CD4-positive, alpha-beta memory T cell (primary cell): ENCODE results near the gene XKR7. TPM values are rescaled to one million over a fixed set of nuclear protein-coding genes. Genes with fewer than 3 reads are reported as not detected.
A peak's percentile ranks its signal among the peaks of the same experiment; 100 is the strongest.

Experiments used
- CTCF ChIA-PET: fragments of 350-600 bp; sonication (Branson Sonifier 250); formaldehyde crosslinking; loops from one replicate; lab custom pipeline; 2021; ENCODE audit warnings: inconsistent platforms; ENCODE audit not compliant: partially characterized antibody; lab: Charles Lee
- POLR2A ChIA-PET: fragments of 350-600 bp; sonication (Branson Sonifier 250); formaldehyde crosslinking; loops from one replicate; lab custom pipeline; 2021; ENCODE audit not compliant: partially characterized antibody; lab: Charles Lee
- DNase-seq, 5 donors: peaks; one replicate each; pipeline versions ENCODE4 v3.0.0 to v3.0.0-alpha.2; 2020 to 2022; ENCODE audit warnings: mixed read lengths in 1 of 5
- H3K27ac ChIP-seq: one replicate; pipeline ENCODE4 v1.7.0; 2013; ENCODE audit warnings: low read depth, low read length
- H3K27me3 ChIP-seq: 2 replicates; pipeline ENCODE4 v1.7.0; 2013; ENCODE audit warnings: mild to moderate bottlenecking, low read length, moderate library complexity; ENCODE audit not compliant: insufficient read depth
- H3K36me3 ChIP-seq: 2 replicates; pipeline ENCODE4 v1.7.0; 2013; ENCODE audit warnings: mild to moderate bottlenecking, low read length, moderate library complexity; ENCODE audit not compliant: insufficient read depth
- H3K4me1 ChIP-seq: 2 replicates; pipeline ENCODE4 v1.7.0; 2013; ENCODE audit warnings: mild to moderate bottlenecking, low read length, moderate library complexity; ENCODE audit not compliant: insufficient read depth
- H3K4me3 ChIP-seq, 2 donors: one replicate each; pipeline ENCODE4 v1.7.0; 2013; ENCODE audit warnings: low read length in 2 of 2, mild to moderate bottlenecking in 1 of 2
- H3K9me3 ChIP-seq, 2 donors: one replicate each; pipeline ENCODE4 v1.7.0; 2013; ENCODE audit warnings: low read length in 2 of 2, control low read depth in 1 of 2; ENCODE audit not compliant: control insufficient read depth in 1 of 2
- H3K27ac Mint-ChIP-seq, 7 donors: one replicate each; pipeline ENCODE4 v1.8.0; 2020 to 2021; ENCODE audit warnings: mixed read lengths in 7 of 7, mild to moderate bottlenecking in 6 of 7, inconsistent platforms in 3 of 7, moderate library complexity in 3 of 7
- H3K27me3 Mint-ChIP-seq, 2 donors: one replicate each; pipeline ENCODE4 v1.8.0; 2020 to 2021; ENCODE audit warnings: mixed read lengths in 2 of 2
- H3K36me3 Mint-ChIP-seq, 2 donors: one replicate each; pipeline ENCODE4 v1.8.0; 2020 to 2021; ENCODE audit warnings: mixed read lengths in 2 of 2, inconsistent platforms in 1 of 2, mild to moderate bottlenecking in 1 of 2
- H3K4me1 Mint-ChIP-seq, 4 donors: one replicate each; pipeline ENCODE4 v1.8.0; 2020 to 2021; ENCODE audit warnings: mixed read lengths in 4 of 4, mild to moderate bottlenecking in 1 of 4
- H3K4me3 Mint-ChIP-seq, 8 donors: one replicate each; pipeline ENCODE4 v1.8.0; 2020 to 2021; ENCODE audit warnings: mixed read lengths in 8 of 8, mild to moderate bottlenecking in 7 of 8, moderate library complexity in 6 of 8, inconsistent platforms in 3 of 8
- H3K9me3 Mint-ChIP-seq, 8 donors: one replicate each; pipeline ENCODE4 v1.8.0; 2020 to 2021; ENCODE audit warnings: mixed read lengths in 8 of 8, mild to moderate bottlenecking in 5 of 8, inconsistent platforms in 3 of 8, moderate library complexity in 1 of 8
- intact Hi-C: fragments of 100-400 bp; cut with micrococcal nuclease; formaldehyde crosslinking; loops from one replicate; pipeline ENCODE4 v1.15.1; 2023
- polyA plus RNA-seq, 2 donors: library from polyadenylated mRNA; unstranded; fragments of 300-500 nt; fragmentation: Illumina TruSeq; gene quantifications; one replicate each; pipeline ENCODE4 v1.2.3, GENCODE V29; 2021
- total RNA-seq, 2 experiments: library from RNA; stranded (reverse); gene quantifications; one replicate each; pipeline ENCODE4 v1.2.3, GENCODE V29; 2021

The XKR7 gene
- total and polyA plus RNA-seq, 4 experiments from 2014 or later = not detected

- no peaks in the 10 kb centered on the region for H3K9me3 ChIP-seq
- Mint-ChIP-seq H3K4me3 (no peak overlapping the region), H3K27ac (no peak overlapping the region), H3K36me3 (no peaks in the 10 kb centered on the region), H3K27me3 (peaks cover 14 to 28% of the 10 kb centered on the region in 2 donors), H3K9me3 (no peaks in the 10 kb centered on the region), H3K4me1 (no peaks in the 10 kb centered on the region)
- no peaks in the 10 kb centered on the region for H3K36me3 ChIP-seq
- H3K27me3 ChIP-seq = peaks cover 4% of the 10 kb centered on the region
- no peaks in the 10 kb centered on the region for H3K4me1 ChIP-seq
- H3K4me3 ChIP-seq = no peak overlapping the region
- no peak for DNase-seq
- no peak overlapping the region for H3K27ac ChIP-seq
- CTCF ChIA-PET = interaction anchor here (2.9 kb wide), 1 partner anchor 19 kb away, joined by 17 read pairs; no protein-coding TSS in a partner anchor
- POLR2A ChIA-PET = no interaction called here
- intact Hi-C loops = no loop called here
These were observed 44.3 kb downstream of the XKR7 start for GRCh38 chr20:32012159-32012688.

DNA sequence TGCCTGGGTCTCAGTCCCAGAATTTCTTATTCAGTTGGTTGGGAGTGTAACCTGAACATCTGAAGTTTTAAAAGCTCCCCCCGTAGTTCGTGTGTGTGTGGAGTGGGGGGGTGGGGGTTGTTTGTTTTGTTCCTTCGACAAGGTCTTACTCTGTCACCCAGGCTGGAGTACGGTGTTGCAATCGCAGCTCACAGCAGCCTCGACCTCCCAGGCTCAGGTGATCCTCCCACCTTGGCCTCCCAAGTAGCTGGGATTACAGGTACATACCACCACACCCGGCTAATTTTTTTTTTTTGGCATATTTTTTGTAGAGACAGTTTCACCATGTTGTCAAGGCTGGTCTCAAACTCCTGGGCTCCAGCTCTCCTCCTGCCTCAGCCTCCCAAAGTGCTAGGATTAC is 45.4 kb downstream of the XKR7 start:
- Histone ChIP-seq H3K27me3 (peaks cover 10% of the 10 kb centered on the region), H3K36me3 (no peaks in the 10 kb centered on the region), H3K27ac (no peak overlapping the region), H3K9me3 (no peaks in the 10 kb centered on the region), H3K4me1 (peaks cover 4% of the 10 kb centered on the region), H3K4me3 (no peak overlapping the region)
- H3K4me1 Mint-ChIP-seq = peaks cover 2 to 10% (median 6%) of the 10 kb centered on the region in 4 donors
- H3K36me3 Mint-ChIP-seq = no peaks in the 10 kb centered on the region
- H3K9me3 Mint-ChIP-seq = peaks cover 0 to 2% (median 0%) of the 10 kb centered on the region in 8 donors
- POLR2A ChIA-PET = no interaction called here
- peaks cover 23 to 37% of the 10 kb centered on the region in 2 donors for H3K27me3 Mint-ChIP-seq
- H3K27ac Mint-ChIP-seq = no peak overlapping the region
- no peak overlapping the region for H3K4me3 Mint-ChIP-seq
- intact Hi-C loops = no loop called here
- CTCF ChIA-PET = interaction anchor here (2.9 kb wide), 1 partner anchor 17 kb away, joined by 17 read pairs; no protein-coding TSS in a partner anchor
- no peak for DNase-seq

- Histone ChIP-seq H3K4me3 (peak overlapping the region in 1 of 2 donors; percentile 13), H3K27ac (no peak overlapping the region), H3K36me3 (no peaks in the 10 kb centered on the region), H3K4me1 (peaks cover 13% of the 10 kb centered on the region), H3K9me3 (no peaks in the 10 kb centered on the region), H3K27me3 (peaks cover 23% of the 10 kb centered on the region)
- Mint-ChIP-seq H3K27me3 (peaks cover 49 to 61% of the 10 kb centered on the region in 2 donors), H3K9me3 (peaks cover 0 to 2% (median 0%) of the 10 kb centered on the region in 8 donors), H3K4me1 (peaks cover 13 to 26% (median 20%) of the 10 kb centered on the region in 4 donors), H3K4me3 (peak overlapping the region; percentile 66 to 86 (median 77)), H3K27ac (peak overlapping the region in 2 of 7 donors; percentile 38 to 71), H3K36me3 (no peaks in the 10 kb centered on the region)
- ChIA-PET CTCF (interaction anchor here (0.9 to 2.2 kb wide), 6 partner anchors 10 to 165 kb away, joined by 3 to 24 read pairs (median 4); partner anchors contain the start of gene PDRG1), POLR2A (no interaction called here)
- peak; percentile 37 to 72 (median 54) for DNase-seq
- intact Hi-C loops = loop anchor here (2.0 kb wide), 1 partner anchor 65 kb away; the partner anchor contains the start of gene PDRG1
These were observed 49.8 kb downstream of the XKR7 start for GRCh38 chr20:32017711-32018251.

- no peak overlapping the region for H3K27ac ChIP-seq
- H3K4me3 Mint-ChIP-seq = peak overlapping the region; percentile 76 to 88 (median 83)
- DNase-seq = peak; percentile 31 to 63 (median 42)
- H3K27ac Mint-ChIP-seq = peak overlapping the region in 1 of 7 donors; percentile 17
- peaks cover 0 to 2% (median 0%) of the 10 kb centered on the region in 8 donors for H3K9me3 Mint-ChIP-seq
- peaks cover 13 to 26% (median 20%) of the 10 kb centered on the region in 4 donors for H3K4me1 Mint-ChIP-seq
- ChIA-PET POLR2A (no interaction called here), CTCF (interaction anchor here (1.0 to 2.2 kb wide), 4 partner anchors 11 to 145 kb away, joined by 3 to 24 read pairs (median 4); partner anchors contain the start of gene PDRG1)
- intact Hi-C loops = loop anchor here (2.0 kb wide), 1 partner anchor 66 kb away; the partner anchor contains the start of gene PDRG1
- H3K36me3 ChIP-seq = no peaks in the 10 kb centered on the region
- peaks cover 23% of the 10 kb centered on the region for H3K27me3 ChIP-seq
- peaks cover 55 to 67% of the 10 kb centered on the region in 2 donors for H3K27me3 Mint-ChIP-seq
- peak overlapping the region in 1 of 2 donors; percentile 52 for H3K4me3 ChIP-seq
- no peaks in the 10 kb centered on the region for H3K9me3 ChIP-seq
- peaks cover 13% of the 10 kb centered on the region for H3K4me1 ChIP-seq
- no peaks in the 10 kb centered on the region for H3K36me3 Mint-ChIP-seq
These were observed 50.6 kb downstream of the XKR7 start for GRCh38 chr20:32018269-32019155.

- intact Hi-C loops = loop anchor here (2.0 kb wide), 1 partner anchor 66 kb away; the partner anchor contains the start of gene PDRG1
- peak overlapping the region in 1 of 7 donors; percentile 25 for H3K27ac Mint-ChIP-seq
These were observed 51.2 kb downstream of the XKR7 start for GRCh38 chr20:32019156-32019510.

DNA sequence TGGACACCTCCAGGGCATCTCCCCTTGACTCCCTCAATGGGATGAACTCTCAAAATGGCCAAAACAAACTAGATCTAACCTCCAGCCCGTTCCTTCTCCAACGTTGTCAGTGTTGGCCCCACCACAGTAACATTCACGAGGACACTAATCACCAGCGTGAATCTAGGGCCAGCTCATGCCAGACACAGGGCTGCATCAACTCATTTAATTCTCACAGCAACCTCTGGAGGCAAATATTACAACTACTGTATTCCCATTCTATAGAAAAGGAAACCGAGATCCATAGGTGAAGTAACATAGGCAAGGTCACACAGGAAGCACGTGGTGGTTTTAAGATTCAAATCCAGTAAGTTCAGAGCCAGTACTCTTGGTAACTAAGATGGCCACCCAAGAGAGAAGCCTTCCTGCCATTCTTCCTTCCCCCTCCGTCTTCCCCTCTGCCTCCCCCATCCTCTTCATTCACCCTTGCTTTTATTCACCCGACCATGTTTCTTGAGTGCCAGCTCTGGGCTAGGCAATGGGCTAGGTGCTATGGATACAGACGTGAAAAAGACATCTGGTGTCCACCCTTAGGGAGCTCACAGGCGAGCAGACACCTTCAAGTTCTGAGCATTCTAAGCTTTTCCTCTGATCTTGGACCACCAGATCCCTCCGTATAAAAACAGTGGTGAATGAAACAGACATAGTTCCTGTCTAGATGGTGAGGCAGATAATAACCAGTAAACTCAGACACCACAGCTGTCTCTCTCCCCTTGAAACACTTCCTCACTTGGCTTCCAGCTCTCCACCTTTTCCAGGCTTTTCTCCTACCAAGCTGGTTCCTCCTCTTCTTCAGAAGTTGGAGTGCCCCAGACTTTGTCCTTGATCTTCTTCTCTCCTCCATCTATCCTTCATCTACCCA is 51.9 kb downstream of the XKR7 start:
- Mint-ChIP-seq H3K4me1 (peaks cover 13 to 26% (median 20%) of the 10 kb centered on the region in 4 donors), H3K36me3 (no peaks in the 10 kb centered on the region), H3K27ac (peak overlapping the region in 6 of 7 donors; percentile 12 to 48 (median 30)), H3K9me3 (peaks cover 0 to 2% (median 0%) of the 10 kb centered on the region in 8 donors), H3K4me3 (peak overlapping the region; percentile 83 to 92 (median 86)), H3K27me3 (peaks cover 58 to 65% of the 10 kb centered on the region in 2 donors)
- H3K36me3 ChIP-seq = no peaks in the 10 kb centered on the region
- H3K4me3 ChIP-seq = no peak overlapping the region
- peaks cover 13% of the 10 kb centered on the region for H3K4me1 ChIP-seq
- ChIA-PET CTCF (interaction anchor here (0.9 to 4.6 kb wide), 3 partner anchors 9 to 167 kb away, joined by 3 to 27 read pairs (median 3); no protein-coding TSS in a partner anchor), POLR2A (interaction anchor here (0.8 kb wide), 1 partner anchor 10 kb away, joined by 3 read pairs; no protein-coding TSS in a partner anchor)
- H3K9me3 ChIP-seq = no peaks in the 10 kb centered on the region
- H3K27ac ChIP-seq = no peak overlapping the region
- peak in 1 of 5 donors; percentile 6 for DNase-seq
- intact Hi-C loops = loop anchor here (2.0 kb wide), 1 partner anchor 67 kb away; the partner anchor contains the start of gene PDRG1
- peaks cover 23% of the 10 kb centered on the region for H3K27me3 ChIP-seq

More at GRCh38 chr20:32019156-32019510, 51.2 kb downstream of the XKR7 start:
- H3K4me1 ChIP-seq = peaks cover 13% of the 10 kb centered on the region
- peaks cover 58 to 70% of the 10 kb centered on the region in 2 donors for H3K27me3 Mint-ChIP-seq
- peak overlapping the region; percentile 83 to 92 (median 86) for H3K4me3 Mint-ChIP-seq
- H3K9me3 Mint-ChIP-seq = peaks cover 0 to 2% (median 0%) of the 10 kb centered on the region in 8 donors
- peaks cover 13 to 26% (median 20%) of the 10 kb centered on the region in 4 donors for H3K4me1 Mint-ChIP-seq
- no peak for DNase-seq
- ChIA-PET CTCF (interaction anchor here (4.6 kb wide), 1 partner anchor 12 kb away, joined by 27 read pairs; no protein-coding TSS in a partner anchor), POLR2A (no interaction called here)
- no peak overlapping the region for H3K27ac ChIP-seq
- no peaks in the 10 kb centered on the region for H3K9me3 ChIP-seq
- no peaks in the 10 kb centered on the region for H3K36me3 Mint-ChIP-seq
- no peaks in the 10 kb centered on the region for H3K36me3 ChIP-seq
- H3K4me3 ChIP-seq = no peak overlapping the region
- H3K27me3 ChIP-seq = peaks cover 23% of the 10 kb centered on the region
